BJ (cell line): ENCODE measurements around the gene UST. TPM values are rescaled to one million over a fixed set of nuclear protein-coding genes. Genes with fewer than 3 reads are reported as not detected.

Experiments
- CTCF ChIA-PET: fragments of 350-600 bp; formaldehyde crosslinking; extraction: SDS; loops from one replicate; lab custom pipeline; 2021; ENCODE audit warnings: antibody characterized with exemption, inconsistent platforms; lab: Yijun Ruan, JAX
- POLR2A ChIA-PET: fragments of 300-600 bp; sonication (Branson Sonifier 250); formaldehyde crosslinking; extraction: SDS; loops from one replicate; lab custom pipeline; 2021; ENCODE audit warnings: antibody characterized with exemption; lab: Charles Lee
- DNase-seq: peaks from one replicate; pipeline ENCODE4 v3.0.0-alpha.2; 2011; ENCODE audit warnings: low read depth
- H3K27me3 ChIP-seq: 2 replicates; pipeline ENCODE4 v1.6.0; 2011; ENCODE audit warnings: low read length; ENCODE audit not compliant: control insufficient read depth, insufficient read depth
- H3K36me3 ChIP-seq: 2 replicates; pipeline ENCODE4 v1.5.1; 2011; ENCODE audit warnings: low read length; ENCODE audit not compliant: control insufficient read depth, insufficient read depth
- H3K4me3 ChIP-seq: 2 replicates; pipeline ENCODE4 v1.5.1; 2011; ENCODE audit warnings: low read depth, mild to moderate bottlenecking, control low read depth, low read length
- polyA plus RNA-seq: library from polyadenylated mRNA; depleted of rRNA; stranded (reverse); fragments of >200 nt; gene quantifications from 2 replicates; pipeline ENCODE4 v1.2.3, GENCODE V29; 2011
- TF ChIP-seq, protein P1 (sequence below): IDR thresholded peaks from 2 replicates; pipeline ENCODE4 v1.5.1; 2011; ENCODE audit warnings: low read depth, mild to moderate bottlenecking, control low read depth, inconsistent platforms, low read length, moderate library complexity; ENCODE audit not compliant: insufficient read depth

The UST gene
- polyA plus RNA-seq, 1 experiment: 6.8 TPM

DNA sequence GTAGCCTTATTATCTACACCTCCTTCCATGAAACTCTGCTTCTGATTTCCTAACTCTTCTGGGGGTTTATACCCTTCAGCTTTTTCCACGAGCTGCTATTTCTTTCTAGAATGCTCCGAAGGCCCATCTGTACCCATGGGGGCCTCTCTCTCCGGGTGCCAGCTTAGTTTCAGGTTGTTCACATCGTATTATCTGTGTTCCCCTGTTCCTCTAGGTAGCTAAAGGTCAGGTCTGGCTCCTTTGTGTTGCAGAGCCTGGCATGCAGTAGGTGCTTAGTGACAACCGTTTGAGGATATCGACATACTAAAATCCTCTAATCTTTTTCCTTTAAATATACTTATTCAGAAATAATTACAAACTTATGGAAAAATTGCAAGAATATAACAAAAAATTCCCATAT is 73.0 kb downstream of the UST start:
- Histone ChIP-seq H3K27me3 (no peaks in the 10 kb centered on the region), H3K4me3 (no peak overlapping the region), H3K36me3 (no peaks in the 10 kb centered on the region)
- CTCF ChIA-PET: no interaction called here
- no peak for DNase-seq
- TF ChIP-seq, protein P1, sequence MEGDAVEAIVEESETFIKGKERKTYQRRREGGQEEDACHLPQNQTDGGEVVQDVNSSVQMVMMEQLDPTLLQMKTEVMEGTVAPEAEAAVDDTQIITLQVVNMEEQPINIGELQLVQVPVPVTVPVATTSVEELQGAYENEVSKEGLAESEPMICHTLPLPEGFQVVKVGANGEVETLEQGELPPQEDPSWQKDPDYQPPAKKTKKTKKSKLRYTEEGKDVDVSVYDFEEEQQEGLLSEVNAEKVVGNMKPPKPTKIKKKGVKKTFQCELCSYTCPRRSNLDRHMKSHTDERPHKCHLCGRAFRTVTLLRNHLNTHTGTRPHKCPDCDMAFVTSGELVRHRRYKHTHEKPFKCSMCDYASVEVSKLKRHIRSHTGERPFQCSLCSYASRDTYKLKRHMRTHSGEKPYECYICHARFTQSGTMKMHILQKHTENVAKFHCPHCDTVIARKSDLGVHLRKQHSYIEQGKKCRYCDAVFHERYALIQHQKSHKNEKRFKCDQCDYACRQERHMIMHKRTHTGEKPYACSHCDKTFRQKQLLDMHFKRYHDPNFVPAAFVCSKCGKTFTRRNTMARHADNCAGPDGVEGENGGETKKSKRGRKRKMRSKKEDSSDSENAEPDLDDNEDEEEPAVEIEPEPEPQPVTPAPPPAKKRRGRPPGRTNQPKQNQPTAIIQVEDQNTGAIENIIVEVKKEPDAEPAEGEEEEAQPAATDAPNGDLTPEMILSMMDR: no peak
- POLR2A ChIA-PET: no interaction called here

DNA sequence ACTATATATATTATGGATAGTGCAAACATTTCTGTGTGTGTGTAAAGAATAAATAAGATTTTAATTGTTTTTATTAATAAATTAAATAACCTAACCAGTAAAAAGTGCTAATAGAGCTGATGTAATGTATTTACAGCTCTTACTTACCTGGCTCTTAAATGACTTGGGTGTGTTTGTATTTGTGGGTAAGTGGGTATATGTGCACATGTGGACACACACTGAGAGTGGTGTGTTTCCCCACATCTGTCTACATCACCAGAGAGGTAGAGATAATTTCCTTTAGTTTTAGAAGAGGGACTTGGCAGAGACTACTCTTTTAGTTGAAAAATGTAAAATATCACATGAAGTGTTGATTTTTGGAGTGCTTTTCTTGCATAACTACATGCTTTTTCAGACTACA is 76.0 kb downstream of the UST start:
- H3K36me3 ChIP-seq: no peaks in the 10 kb centered on the region
- TF ChIP-seq, protein P1: no peak
- POLR2A ChIA-PET: no interaction called here
- H3K4me3 ChIP-seq: no peak overlapping the region
- no peak for DNase-seq
- CTCF ChIA-PET: no interaction called here
- no peaks in the 10 kb centered on the region for H3K27me3 ChIP-seq

DNA sequence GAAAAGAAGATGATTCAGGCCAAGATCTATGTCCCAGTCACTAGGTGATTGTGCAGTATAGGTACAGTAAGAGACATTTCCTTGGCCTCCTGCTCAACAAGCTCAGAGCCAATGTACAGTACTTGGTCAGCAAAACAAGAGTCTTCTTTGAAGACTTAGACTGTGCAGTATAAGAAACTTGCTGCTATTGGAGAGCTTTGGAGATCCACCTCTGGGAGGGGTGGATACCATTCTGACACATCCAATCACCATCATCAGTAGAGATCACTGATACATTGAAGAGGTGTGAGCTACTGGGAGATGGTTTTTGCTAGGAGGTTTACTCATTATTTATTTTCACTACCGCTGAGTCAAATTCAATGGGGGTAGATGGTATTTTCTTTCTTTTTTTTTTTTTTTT is 77.5 kb downstream of the UST start:
- no peak for DNase-seq
- TF ChIP-seq, protein P1: no peak
- Histone ChIP-seq H3K27me3 (no peaks in the 10 kb centered on the region), H3K36me3 (no peaks in the 10 kb centered on the region), H3K4me3 (no peak overlapping the region)
- CTCF ChIA-PET: no interaction called here
- POLR2A ChIA-PET: no interaction called here

DNA sequence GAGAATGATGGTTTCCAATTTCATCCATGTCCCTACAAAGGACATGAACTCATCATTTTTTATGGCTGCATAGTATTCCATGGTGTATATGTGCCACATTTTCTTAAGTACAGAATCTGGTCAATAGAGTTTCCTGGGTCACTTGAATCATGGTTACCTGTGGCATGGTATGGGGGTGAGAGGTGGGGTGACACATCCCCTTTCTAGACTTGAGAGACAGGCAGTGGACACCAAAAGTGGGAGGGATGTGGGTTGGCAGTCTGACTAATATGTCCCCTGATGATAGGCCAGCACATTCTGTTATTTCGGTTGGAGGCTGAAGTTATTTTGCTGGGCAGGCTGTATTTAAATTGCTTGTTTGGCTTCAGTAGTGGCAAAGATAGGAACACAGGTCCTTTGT is 78.1 kb downstream of the UST start:
- H3K36me3 ChIP-seq: no peaks in the 10 kb centered on the region
- ChIA-PET POLR2A (no interaction called here), CTCF (interaction anchor here (0.9 kb wide), 1 partner anchor 13 kb away, joined by 3 read pairs; no protein-coding TSS in a partner anchor)
- TF ChIP-seq, protein P1: no peak
- no peak for DNase-seq
- H3K4me3 ChIP-seq: no peak overlapping the region
- no peaks in the 10 kb centered on the region for H3K27me3 ChIP-seq

DNA sequence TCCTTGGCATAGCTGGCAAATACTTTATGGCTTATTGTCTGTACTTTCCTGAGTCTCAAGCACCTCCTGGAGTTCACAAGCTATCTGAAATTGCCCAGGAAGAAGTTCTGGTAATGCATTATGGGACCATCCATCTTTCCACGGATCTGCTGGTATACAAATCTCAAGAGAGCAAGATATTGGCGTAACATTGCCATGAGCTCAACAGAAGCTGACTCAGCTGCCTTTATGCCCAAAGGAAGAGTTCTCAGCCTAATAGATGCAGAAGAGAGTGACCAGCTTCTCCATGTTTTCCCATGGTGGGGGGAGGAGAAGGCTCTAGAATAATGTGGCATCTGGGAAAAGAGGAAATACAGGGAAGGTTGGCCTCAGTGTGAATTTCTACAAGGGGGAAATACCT is 78.7 kb downstream of the UST start:
- no peaks in the 10 kb centered on the region for H3K36me3 ChIP-seq
- POLR2A ChIA-PET: no interaction called here
- H3K27me3 ChIP-seq: no peaks in the 10 kb centered on the region
- TF ChIP-seq, protein P1: no peak
- H3K4me3 ChIP-seq: no peak overlapping the region
- DNase-seq: no peak
- CTCF ChIA-PET: interaction anchor here (0.9 kb wide), 1 partner anchor 13 kb away, joined by 3 read pairs; no protein-coding TSS in a partner anchor
